Middle frontal gyrus (tissue), 1 donor: ENCODE results near the gene CHTF18.
A peak's percentile ranks its signal among the peaks of the same experiment; 100 is the strongest.
"Not testable (repeated sequence)": the region's sequence is repeated elsewhere in the genome, so short reads cannot be mapped to it uniquely, and the experiment has no call there.

ENCODE experiments used
- DNase-seq: peaks from one replicate; pipeline ENCODE4 v3.0.0-alpha.2; 2015; ENCODE audit warnings: low spot score; ENCODE audit errors: extremely low spot score

CHTF18 gene

GRCh38 chr16:825341-826061 lies 37.1 kb downstream of the CHTF18 start:
- no peak for DNase-seq

GRCh38 chr16:827513-827912 lies 39.1 kb downstream of the CHTF18 start:
- no peak for DNase-seq

DNA sequence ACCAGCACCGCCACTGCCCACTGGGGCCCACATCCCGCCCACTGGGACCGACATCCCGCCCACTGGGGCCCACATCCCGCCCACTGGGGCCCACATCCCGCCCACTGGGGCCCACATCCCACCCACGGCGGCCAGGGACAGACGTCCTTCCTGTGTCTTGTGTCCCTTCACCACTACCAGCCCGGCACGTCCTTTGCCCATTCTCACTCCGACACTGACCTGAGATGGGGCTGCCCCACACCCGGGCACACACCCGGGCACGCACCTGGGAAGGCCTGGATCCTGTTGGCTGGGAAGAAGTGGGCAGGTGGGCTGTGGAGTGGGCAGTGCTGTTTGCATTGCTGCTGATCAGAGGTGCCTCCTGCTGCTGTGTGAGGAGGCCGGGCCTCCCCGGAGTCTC lies 40.5 kb downstream of the CHTF18 start:
- DNase-seq, result no peak

- no peak for DNase-seq
Measured at GRCh38 chr16:830107-830870, 41.9 kb downstream of the CHTF18 start.

- DNase-seq, result no peak
Measured at GRCh38 chr16:830871-831570, 42.6 kb downstream of the CHTF18 start.

DNA sequence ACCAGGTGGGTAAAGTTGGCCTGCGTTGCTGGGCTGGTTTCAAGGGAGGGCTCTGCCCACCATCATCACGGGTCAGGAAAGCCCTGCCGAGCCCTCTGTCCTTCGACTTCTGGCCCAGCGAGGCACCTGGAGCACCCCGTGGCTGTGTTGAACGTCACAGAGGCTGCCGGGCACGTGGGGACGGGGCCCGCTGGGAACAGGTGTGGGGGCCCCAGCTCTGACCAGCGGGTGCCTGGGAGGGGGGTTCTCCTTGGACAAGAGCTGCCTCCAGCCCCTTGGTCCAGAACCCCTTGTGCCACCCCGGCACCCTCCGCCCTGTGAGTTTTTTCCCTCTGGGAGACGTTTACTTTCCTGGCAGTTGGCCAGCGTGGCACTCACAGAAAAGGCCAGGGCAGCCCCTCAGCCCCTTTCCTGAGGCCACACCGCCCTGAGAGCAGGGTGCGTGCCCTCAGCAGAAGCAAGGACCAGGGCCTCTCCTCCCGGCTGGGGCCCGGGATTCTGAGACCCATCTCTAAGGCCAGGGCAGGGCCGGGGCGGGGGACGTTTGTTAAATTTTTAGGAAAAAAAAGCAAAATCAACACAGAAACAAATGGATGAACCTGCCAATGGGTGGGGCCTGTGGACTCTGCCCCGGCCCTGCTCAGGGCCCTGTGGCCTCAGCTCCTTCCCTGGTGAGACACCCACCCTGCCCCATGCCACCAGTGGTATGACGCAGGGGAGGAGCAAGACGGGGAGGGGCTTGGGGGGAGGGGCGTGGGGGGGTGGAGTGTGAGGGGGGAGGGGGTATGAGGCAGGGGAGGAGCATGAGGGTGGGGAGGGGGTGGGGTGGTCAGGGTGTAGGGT lies 43.4 kb downstream of the CHTF18 start:
- no peak for DNase-seq

DNA sequence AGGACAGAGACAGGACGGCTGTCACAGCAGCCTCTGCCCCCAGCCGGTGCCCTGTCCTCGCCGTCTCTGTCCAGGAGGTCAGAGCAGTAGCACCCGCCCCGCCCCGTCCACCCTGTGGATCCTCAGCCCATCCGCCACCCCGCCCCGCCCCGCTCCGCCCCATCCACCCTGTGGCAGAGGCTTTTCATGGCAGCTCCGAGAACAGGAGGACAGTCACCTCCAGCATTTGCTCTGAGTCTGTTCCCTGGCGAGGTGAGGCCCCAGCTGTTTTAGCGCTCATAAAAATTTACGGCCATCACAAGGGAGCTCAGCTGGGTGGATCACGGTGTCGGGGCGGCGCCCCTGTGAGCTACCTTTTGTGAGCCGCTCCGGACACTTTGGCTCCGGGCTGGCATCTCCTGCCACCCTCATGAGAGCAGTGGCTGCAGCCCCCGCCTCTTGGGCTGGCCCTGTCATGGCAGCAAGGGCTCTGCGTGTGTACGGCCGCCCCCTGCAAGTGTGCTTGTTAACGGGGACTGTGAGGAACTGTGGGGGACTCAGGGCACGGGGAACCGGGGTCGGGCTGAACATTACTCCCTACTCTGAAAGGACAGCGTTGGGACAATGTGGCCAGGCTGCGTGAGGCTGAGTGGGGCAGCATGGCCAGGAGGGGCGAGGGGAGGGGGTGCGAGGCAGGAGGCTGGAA lies 44.4 kb downstream of the CHTF18 start:
- DNase-seq, result no peak

DNA sequence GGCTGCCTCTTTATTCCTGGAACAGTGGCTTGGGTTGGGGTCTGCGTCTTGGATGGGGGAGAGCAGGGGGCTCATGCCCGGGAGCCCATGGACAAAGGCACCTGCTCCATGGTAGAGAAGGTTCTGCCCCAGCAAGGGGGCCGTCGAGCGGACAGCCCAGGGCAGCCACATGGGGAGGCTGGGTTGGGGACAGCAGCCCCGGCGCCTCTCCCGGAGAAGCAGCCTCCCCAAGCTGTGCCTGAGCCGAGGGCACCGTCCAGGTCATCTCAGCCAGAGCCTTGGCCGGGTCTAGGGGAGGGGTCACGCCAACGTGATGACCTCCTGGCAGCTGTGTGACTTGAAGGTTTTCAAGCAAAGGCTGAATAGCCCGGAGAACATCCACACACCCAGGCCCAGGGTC lies 45.0 kb downstream of the CHTF18 start:
- DNase-seq, result no peak

DNA sequence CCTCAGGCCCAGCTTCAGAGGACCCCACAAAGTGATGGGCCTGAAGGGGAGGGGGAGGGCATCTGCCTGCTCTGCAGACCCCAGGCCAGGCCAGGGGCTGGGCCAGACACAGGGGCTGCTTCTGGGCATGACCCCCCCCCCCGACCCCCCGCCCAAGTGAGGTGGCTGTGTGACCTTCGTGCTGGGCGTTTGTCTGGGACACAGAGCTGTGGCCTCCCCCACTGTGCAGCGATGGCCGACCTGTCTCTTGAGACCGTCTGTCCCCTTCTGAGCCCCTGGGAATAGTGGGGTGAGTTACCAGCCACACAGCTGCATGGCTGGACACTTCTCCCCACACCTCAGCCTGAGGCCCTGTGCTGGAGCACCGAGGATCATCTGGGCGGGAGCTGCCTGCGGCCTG lies 47.0 kb downstream of the CHTF18 start:
- no peak for DNase-seq

DNA sequence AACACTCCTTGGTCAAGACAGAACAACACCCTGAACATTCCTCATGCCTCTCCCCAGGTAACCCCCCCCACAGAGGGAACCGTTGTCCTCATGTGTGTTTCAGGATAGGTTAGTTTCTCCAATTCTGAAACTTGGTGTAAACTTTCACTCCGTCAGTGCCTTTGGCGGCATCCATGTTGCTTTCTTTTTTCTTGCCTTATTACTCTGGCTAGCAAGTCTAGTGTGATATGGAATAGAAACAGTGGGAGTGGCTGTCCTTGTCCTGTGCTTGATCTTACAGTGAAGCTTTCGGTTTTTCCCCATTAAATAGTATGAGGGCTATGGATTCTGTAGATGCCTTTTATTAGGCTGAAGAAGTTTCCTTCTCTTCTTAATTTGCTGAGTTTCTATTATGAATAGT lies 47.8 kb downstream of the CHTF18 start:
- no peak for DNase-seq

DNA sequence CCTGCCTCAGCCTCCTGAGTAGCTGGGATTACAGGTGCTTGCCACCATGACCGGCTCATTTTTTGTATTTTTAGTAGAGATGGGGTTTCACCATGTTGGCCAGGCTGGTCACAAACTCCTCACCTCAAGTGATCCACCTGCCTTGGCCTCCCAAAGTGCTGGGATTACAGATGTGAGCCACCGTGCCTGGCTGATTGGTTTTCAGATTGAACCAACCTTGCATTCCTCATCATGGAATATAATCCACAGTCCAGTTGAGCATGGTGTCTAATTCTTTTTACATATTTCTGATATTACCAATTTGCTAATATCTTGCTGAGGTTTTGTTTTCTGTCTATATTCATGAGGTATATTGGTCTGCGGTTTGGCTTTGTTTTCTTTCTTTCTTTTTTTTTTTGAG lies 48.4 kb downstream of the CHTF18 start:
- not testable (repeated sequence) for DNase-seq

GRCh38 chr16:838741-839140 lies 50.3 kb downstream of the CHTF18 start:
- DNase-seq, result no peak

- no peak for DNase-seq
Measured at GRCh38 chr16:839643-840408, 51.4 kb downstream of the CHTF18 start.

- DNase-seq, result no peak
Measured at GRCh38 chr16:840561-841454, 52.4 kb downstream of the CHTF18 start.

DNA sequence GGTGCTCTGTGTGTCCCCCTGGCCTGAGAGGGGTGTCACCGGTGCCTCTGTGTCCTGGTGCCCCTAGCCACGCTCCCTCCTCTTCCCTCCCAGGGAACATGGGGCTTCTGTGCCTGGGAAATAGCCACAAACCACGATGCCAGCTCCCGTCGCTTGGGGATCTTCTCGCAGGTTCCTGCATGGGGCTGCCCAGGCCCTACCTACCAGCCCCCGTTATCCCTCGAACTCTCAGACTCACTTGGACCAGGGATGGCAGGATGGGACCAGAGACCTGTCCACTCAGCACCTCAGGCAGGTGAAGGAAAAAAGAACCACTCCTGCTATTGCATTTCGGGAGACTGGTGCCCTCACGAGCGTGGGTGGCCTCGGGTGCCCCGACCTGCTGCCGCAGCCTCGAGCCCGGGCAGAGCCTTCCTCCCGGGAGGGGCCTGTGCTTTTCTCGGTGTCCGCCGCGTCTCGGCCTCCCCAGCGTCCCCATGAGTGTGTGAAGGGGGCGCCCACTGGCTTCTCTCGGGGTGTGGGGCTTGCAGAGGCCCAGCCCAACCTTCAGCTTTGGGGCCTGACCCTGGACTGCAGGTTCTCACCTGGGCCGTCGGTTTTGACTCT lies 53.1 kb downstream of the CHTF18 start:
- no peak for DNase-seq

GRCh38 chr16:842061-842476 lies 53.6 kb downstream of the CHTF18 start:
- peak; percentile 23 for DNase-seq

DNA sequence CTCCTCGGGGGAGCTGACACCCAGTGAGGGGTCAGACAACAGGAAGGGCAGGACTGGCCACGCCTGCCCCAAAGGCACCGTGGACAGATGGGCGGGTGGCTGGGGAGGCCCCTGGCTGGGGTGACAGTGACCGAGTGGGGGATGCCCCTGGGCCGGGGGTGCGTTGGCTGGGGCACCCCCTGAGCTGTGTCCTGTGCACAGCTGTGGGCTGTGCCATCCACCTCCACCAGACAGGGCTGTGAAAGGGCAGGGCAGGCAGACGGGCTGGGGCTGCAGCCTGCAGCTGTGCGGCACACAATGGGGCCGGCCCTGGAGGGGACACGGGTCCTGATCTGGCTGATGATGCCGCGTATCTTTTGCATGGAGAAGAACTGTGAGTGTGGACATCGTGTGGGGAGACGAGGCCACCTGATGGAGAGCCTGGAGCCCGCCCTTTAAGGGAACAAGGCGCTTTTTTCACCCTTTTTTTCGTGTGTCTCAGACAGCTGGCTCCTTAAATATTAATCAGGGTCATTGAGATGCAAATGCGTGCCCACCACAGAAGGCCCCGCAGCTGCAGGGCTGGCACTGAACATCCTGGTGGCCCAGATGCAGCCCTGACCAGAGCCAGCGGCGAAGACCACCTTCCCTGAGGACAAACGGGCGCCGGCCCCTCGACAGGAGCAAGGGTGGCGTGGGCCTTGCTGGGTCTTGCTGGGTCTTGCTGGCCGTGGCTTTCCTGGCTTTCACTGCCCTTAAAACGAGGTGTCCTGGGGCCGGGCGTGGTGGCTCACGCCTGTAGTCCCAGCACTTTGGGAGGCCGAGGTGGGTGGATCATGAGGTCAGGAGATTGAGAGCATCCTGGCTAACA lies 54.5 kb downstream of the CHTF18 start:
- DNase-seq, result no peak

GRCh38 chr16:843771-844170 lies 55.4 kb downstream of the CHTF18 start:
- DNase-seq, result no peak
